22Rv1 (cell line): ENCODE measurements around the gene KRTAP2-4.
"Not testable (repeated sequence)": the region's sequence is repeated elsewhere in the genome, so short reads cannot be mapped to it uniquely, and the experiment has no call there.

Experiments used
- H3K27ac ChIP-seq: fragments of 450-650 bp; 2 replicates; pipeline ENCODE4 v1.5.1; 2017
- CTCF ChIP-seq: fragments of 450-650 bp; IDR thresholded peaks from 2 replicates; pipeline ENCODE4 v1.5.1; 2017; ENCODE audit warnings: mild to moderate bottlenecking
- ZFX ChIP-seq: fragments of 450-650 bp; IDR thresholded peaks from 2 replicates; pipeline ENCODE4 v1.6.1; 2017; ENCODE audit warnings: antibody characterized with exemption, borderline replicate concordance

KRTAP2-4 gene

GRCh38 chr17:41071606-41072360 is 6.1 kb upstream of the KRTAP2-4 start:
- no peak overlapping the region for H3K27ac ChIP-seq
- TF ChIP-seq ZFX (no peak), CTCF (no peak)

GRCh38 chr17:41069031-41069430 is 3.4 kb upstream of the KRTAP2-4 start:
- TF ChIP-seq CTCF (no peak), ZFX (no peak)
- H3K27ac ChIP-seq = no peak overlapping the region

GRCh38 chr17:41067281-41067680 is 1.6 kb upstream of the KRTAP2-4 start:
- TF ChIP-seq ZFX = no peak
- TF ChIP-seq CTCF = no peak

GRCh38 chr17:41065016-41065689 is 526 bp downstream of the KRTAP2-4 start:
- H3K27ac ChIP-seq = not testable (repeated sequence)

More at GRCh38 chr17:41067281-41067680, 1.6 kb upstream of the KRTAP2-4 start:
- no peak overlapping the region for H3K27ac ChIP-seq

DNA sequence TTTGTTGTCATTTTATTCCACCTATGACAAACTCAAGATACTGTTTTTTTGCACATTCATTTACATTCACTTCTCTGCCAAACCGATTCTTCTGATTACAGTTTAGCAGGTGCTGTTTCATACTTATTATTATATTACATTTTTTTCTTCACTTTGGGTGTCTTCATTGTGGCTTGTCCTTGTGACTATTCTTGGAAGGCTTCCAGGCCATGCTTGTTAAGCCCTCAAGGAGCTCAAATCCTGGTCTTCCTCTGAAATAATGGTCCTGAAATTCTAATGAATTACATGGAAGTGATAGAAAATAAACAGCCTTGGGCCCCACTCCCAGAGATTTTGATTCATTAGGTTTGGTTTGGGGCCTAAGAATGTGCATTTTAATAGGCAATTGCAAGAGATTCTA is 1.4 kb downstream of the KRTAP2-4 start:
- no peak overlapping the region for H3K27ac ChIP-seq
- no peak for TF ChIP-seq ZFX
- no peak for TF ChIP-seq CTCF

GRCh38 chr17:41063449-41063848 is 2.2 kb downstream of the KRTAP2-4 start:
- TF ChIP-seq CTCF (no peak), ZFX (no peak)
- no peak overlapping the region for H3K27ac ChIP-seq

- no peak for TF ChIP-seq ZFX
- H3K27ac ChIP-seq = no peak overlapping the region
Measured at GRCh38 chr17:41061964-41062363, 3.7 kb downstream of the KRTAP2-4 start.

- TF ChIP-seq CTCF (no peak), ZFX (no peak)
- no peak within 1 kb of the TSS for H3K27ac ChIP-seq
Measured at GRCh38 chr17:41060052-41060604, 5.6 kb downstream of the KRTAP2-4 start, which contains the start of gene KRTAP2-3. TSS of gene KRTAP2-3 (minus strand) at chr17:41060114. CDS start at chr17:41060050, 64 bp downstream.

GRCh38 chr17:41059276-41060051 is 6.2 kb downstream of the KRTAP2-4 start:
- H3K27ac ChIP-seq = not testable (repeated sequence)
